Measurements from ENCODE around the gene FGF14.

FGF14 gene

GRCh38 chr13:101726681-101727080, 675.2 kb downstream of the FGF14 start:
- DNase-seq (ENCODE audit: low read depth) = no peak

- no peak for DNase-seq (ENCODE audit: low read depth)
Measured at GRCh38 chr13:101718496-101718895, 683.4 kb downstream of the FGF14 start.

- no peak for DNase-seq (ENCODE audit: low read depth)
Measured at GRCh38 chr13:101717353-101717752, 684.5 kb downstream of the FGF14 start.

- no peak for DNase-seq (ENCODE audit: low read depth)
Measured at GRCh38 chr13:101714195-101714594, 687.7 kb downstream of the FGF14 start.

- no peak for DNase-seq (ENCODE audit: low read depth)
Measured at GRCh38 chr13:101712026-101712348, 689.9 kb downstream of the FGF14 start.

- no peak for DNase-seq (ENCODE audit: low read depth)
Measured at GRCh38 chr13:101711307-101712025, 690.4 kb downstream of the FGF14 start.

- DNase-seq (ENCODE audit: low read depth) = no peak
Measured at GRCh38 chr13:101709952-101710351, 691.9 kb downstream of the FGF14 start.

GRCh38 chr13:101708115-101708514, 693.7 kb downstream of the FGF14 start:
- DNase-seq (ENCODE audit: low read depth) = no peak

- DNase-seq (ENCODE audit: low read depth) = no peak
Measured at GRCh38 chr13:101707659-101708058, 694.2 kb downstream of the FGF14 start.

- DNase-seq (ENCODE audit: low read depth) = no peak
Measured at GRCh38 chr13:101706651-101707050, 695.2 kb downstream of the FGF14 start.

- DNase-seq (ENCODE audit: low read depth) = no peak
Measured at GRCh38 chr13:101703838-101704237, 698.0 kb downstream of the FGF14 start.

GRCh38 chr13:101703081-101703480, 698.8 kb downstream of the FGF14 start:
- no peak for DNase-seq (ENCODE audit: low read depth)

GRCh38 chr13:101700598-101700997, 701.2 kb downstream of the FGF14 start:
- no peak for DNase-seq (ENCODE audit: low read depth)

- DNase-seq (ENCODE audit: low read depth) = no peak
Measured at GRCh38 chr13:101698400-101698799, 703.4 kb downstream of the FGF14 start.

- DNase-seq (ENCODE audit: low read depth) = no peak
Measured at GRCh38 chr13:101697745-101698144, 704.1 kb downstream of the FGF14 start.

GRCh38 chr13:101695870-101696516, 705.9 kb downstream of the FGF14 start:
- no peak for DNase-seq (ENCODE audit: low read depth)

GRCh38 chr13:101691341-101691860, 710.4 kb downstream of the FGF14 start:
- DNase-seq (ENCODE audit: low read depth) = no peak

GRCh38 chr13:101690871-101691270, 711.0 kb downstream of the FGF14 start:
- no peak for DNase-seq (ENCODE audit: low read depth)

GRCh38 chr13:101686003-101686402, 715.8 kb downstream of the FGF14 start:
- no peak for DNase-seq (ENCODE audit: low read depth)

- no peak for DNase-seq (ENCODE audit: low read depth)
Measured at GRCh38 chr13:101681834-101682233, 720.0 kb downstream of the FGF14 start.

- no peak for DNase-seq (ENCODE audit: low read depth)
Measured at GRCh38 chr13:101673360-101674105, 728.3 kb downstream of the FGF14 start.

GRCh38 chr13:101661839-101662238, 740.0 kb downstream of the FGF14 start:
- DNase-seq (ENCODE audit: low read depth) = no peak
